HepG2 (cell line): ENCODE data around the gene NOTUM. TPM values are rescaled to one million over a fixed set of nuclear protein-coding genes. Genes with fewer than 3 reads are reported as not detected.
A peak's percentile ranks its signal among the peaks of the same experiment; 100 is the strongest.

ENCODE experiments used
- CBX5 ChIP-seq: sonication (generic); formaldehyde crosslinking; IDR thresholded peaks from 2 replicates; pipeline ENCODE4 v1.4.0; 2020; ENCODE audit warnings: missing genetic modification reagents, borderline replicate concordance
- CEBPB ChIP-seq: IDR thresholded peaks from 2 replicates; pipeline ENCODE4 v1.6.1; 2011; ENCODE audit warnings: low read depth, low read length, improper control_type of control experiment, borderline replicate concordance
- DPF2 ChIP-seq: sonication (generic); formaldehyde crosslinking; IDR thresholded peaks from 2 replicates; pipeline ENCODE4 v1.4.0; 2020; ENCODE audit warnings: mild to moderate bottlenecking, low read depth, missing genetic modification reagents, borderline replicate concordance
- ESRRA ChIP-seq: sonication (generic); formaldehyde crosslinking; IDR thresholded peaks from 2 replicates; pipeline ENCODE4 v1.5.1; 2020; ENCODE audit warnings: mild to moderate bottlenecking, low read depth, missing genetic modification reagents
- FIP1L1 ChIP-seq: fragments of 200-400 bp; formaldehyde crosslinking; IDR thresholded peaks from 2 replicates; pipeline ENCODE4 v1.6.1; 2018; ENCODE audit warnings: low read depth, mild to moderate bottlenecking, low read length, moderate library complexity, borderline replicate concordance; ENCODE audit not compliant: insufficient read depth
- GABPA ChIP-seq, 2 experiments: IDR thresholded peaks; 2 replicates each; pipeline ENCODE4 v1.6.1; 2011 to 2016; ENCODE audit warnings: low read depth in 2 of 2, low read length in 1 of 2, missing biosample characterization in 1 of 2, missing genetic modification characterization in 1 of 2
- HMG20A ChIP-seq: IDR thresholded peaks from 2 replicates; pipeline ENCODE4 v1.6.1; 2016; ENCODE audit warnings: borderline replicate concordance
- KMT2A ChIP-seq: sonication (generic); formaldehyde crosslinking; IDR thresholded peaks from 2 replicates; pipeline ENCODE4 v1.4.0; 2020; ENCODE audit warnings: missing genetic modification reagents
- MED13 ChIP-seq: sonication (generic); formaldehyde crosslinking; IDR thresholded peaks from 2 replicates; pipeline ENCODE4 v1.5.0; 2020; ENCODE audit warnings: missing genetic modification reagents
- NFE2 ChIP-seq: sonication (generic); formaldehyde crosslinking; IDR thresholded peaks from 2 replicates; pipeline ENCODE4 v1.4.0; 2020; ENCODE audit warnings: missing genetic modification reagents
- REL ChIP-seq: sonication (generic); formaldehyde crosslinking; conservative IDR thresholded peaks from 2 replicates; pipeline ENCODE4 v1.8.0; 2022; ENCODE audit warnings: mild to moderate bottlenecking, missing genetic modification reagents, moderate library complexity
- SIX4 ChIP-seq: sonication (generic); formaldehyde crosslinking; IDR thresholded peaks from 2 replicates; pipeline ENCODE4 v1.4.0; 2020; ENCODE audit warnings: missing genetic modification reagents
- SOX5 ChIP-seq: IDR thresholded peaks from 2 replicates; pipeline ENCODE4 v1.6.1; 2016; ENCODE audit warnings: borderline replicate concordance
- YY1 ChIP-seq: IDR thresholded peaks from 2 replicates; pipeline ENCODE4 v1.6.1; 2011; ENCODE audit warnings: low read length, low read depth, moderate library complexity, mild to moderate bottlenecking; ENCODE audit not compliant: insufficient read depth, insufficient replicate concordance
- ZNF841 ChIP-seq: sonication (generic); formaldehyde crosslinking; IDR thresholded peaks from 2 replicates; pipeline ENCODE4 v1.8.1; 2023; ENCODE audit warnings: missing genetic modification reagents, borderline replicate concordance
- polyA plus RNA-seq, 8 experiments: library from polyadenylated mRNA; depleted of rRNA in 3 of 8; stranded (reverse) in 7 of 8; unstranded in 1 of 8; fragments of >200 nt; fragmentation: Illumina TruSeq in 4 of 8; extraction: Trizol in 4 of 8; gene quantifications; 2 replicates each; pipeline versions ENCODE4 v1.2.1 to v1.2.3, GENCODE V29; 2011 to 2016; ENCODE audit warnings: low read depth in 4 of 8, missing spikeins in 1 of 8, mixed read lengths in 1 of 8; ENCODE audit not compliant: insufficient read depth in 1 of 8
- total RNA-seq, 5 experiments: library from RNA; depleted of rRNA; stranded (reverse); fragments of >200 nt; fragmentation: Illumina TruSeq; extraction: Trizol; gene quantifications; 2 replicates each; pipeline ENCODE4 v1.2.3, GENCODE V29; 2016; ENCODE audit warnings: low read depth in 1 of 5
- TF ChIP-seq, protein P1 (sequence below): sonication (generic); formaldehyde crosslinking; IDR thresholded peaks from 2 replicates; pipeline ENCODE4 v1.9.0; 2021; ENCODE audit warnings: missing genetic modification reagents, borderline replicate concordance

Gene NOTUM
- total and polyA plus RNA-seq, 2 of the 13 experiments (the other 11 are each of a cell fraction or from before 2014, with no cell fraction given), result 150 to 160 TPM

DNA sequence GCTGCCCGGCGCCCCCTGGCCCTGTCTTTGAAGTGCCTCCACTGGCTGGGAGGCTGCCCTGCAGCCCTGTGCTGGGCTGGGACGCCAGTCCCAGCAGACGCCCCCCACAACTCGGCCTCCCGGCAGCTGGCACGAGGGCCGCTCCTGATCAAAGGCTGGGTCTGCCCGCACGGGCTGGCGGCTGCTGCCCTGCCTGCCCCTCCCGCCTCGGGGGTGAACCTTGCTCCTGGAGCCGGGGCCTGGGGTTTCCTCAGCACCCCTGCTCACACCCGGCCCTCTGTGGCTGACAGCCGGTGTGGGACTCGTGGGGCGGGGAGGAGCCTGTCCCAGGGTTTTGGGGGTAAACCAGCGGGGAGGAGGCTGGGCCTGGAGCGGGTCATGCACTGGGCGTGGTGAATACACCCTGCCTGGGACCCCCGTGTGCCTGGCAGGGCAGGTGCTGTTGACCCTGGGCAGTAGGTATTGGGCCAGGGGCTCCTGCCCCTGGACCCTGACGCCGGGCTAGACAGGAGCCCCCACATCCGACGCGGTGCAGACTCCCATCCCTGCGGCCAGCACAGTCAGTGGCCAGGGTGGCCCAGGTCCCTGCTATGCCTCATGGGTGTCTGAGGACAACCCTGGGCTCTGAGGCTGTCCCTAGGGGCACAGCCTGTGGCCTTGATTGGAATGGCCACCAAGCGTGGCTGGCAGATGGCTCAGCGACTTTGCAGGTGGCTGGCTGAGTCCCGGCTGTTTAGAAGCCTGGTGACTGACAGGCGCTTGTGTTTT is 40.0 kb upstream of the NOTUM start (continued):
- TF ChIP-seq ZNF841 (CRISPR knock-in tag), result peak; percentile 85
- TF ChIP-seq NFE2, result no peak
- no peak for TF ChIP-seq GABPA (IDR thresholded peaks at IDR 0.05; ENCODE audit: low read depth, low read length)
- peak; percentile 25 for TF ChIP-seq GABPA (CRISPR knock-in tag; IDR thresholded peaks at IDR 0.05; ENCODE audit: low read depth)
- peak; percentile 90; the same call in 1 of the 2 replicates for TF ChIP-seq FIP1L1
- TF ChIP-seq CEBPB, result no peak
- TF ChIP-seq, protein P1, sequence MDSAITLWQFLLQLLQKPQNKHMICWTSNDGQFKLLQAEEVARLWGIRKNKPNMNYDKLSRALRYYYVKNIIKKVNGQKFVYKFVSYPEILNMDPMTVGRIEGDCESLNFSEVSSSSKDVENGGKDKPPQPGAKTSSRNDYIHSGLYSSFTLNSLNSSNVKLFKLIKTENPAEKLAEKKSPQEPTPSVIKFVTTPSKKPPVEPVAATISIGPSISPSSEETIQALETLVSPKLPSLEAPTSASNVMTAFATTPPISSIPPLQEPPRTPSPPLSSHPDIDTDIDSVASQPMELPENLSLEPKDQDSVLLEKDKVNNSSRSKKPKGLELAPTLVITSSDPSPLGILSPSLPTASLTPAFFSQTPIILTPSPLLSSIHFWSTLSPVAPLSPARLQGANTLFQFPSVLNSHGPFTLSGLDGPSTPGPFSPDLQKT (CRISPR knock-in tag), result no peak
- TF ChIP-seq ESRRA (CRISPR knock-in tag), result peak; percentile 88; the same call in 1 of the 2 replicates
- TF ChIP-seq SOX5 (CRISPR knock-in tag), result peak; percentile 90
- TF ChIP-seq HMG20A (CRISPR knock-in tag), result peak; percentile 87; the same call in 1 of the 2 replicates
- no peak; the same call in 1 of the 2 replicates for TF ChIP-seq REL (CRISPR knock-in tag)
- peak; percentile 72; the same call in 1 of the 2 replicates for TF ChIP-seq SIX4 (CRISPR knock-in tag)
- TF ChIP-seq DPF2 (CRISPR knock-in tag), result peak; percentile 59; the same call in 1 of the 2 replicates
- TF ChIP-seq CBX5 (CRISPR knock-in tag), result peak; percentile 85; the same call in 1 of the 2 replicates
- peak; percentile 82 for TF ChIP-seq KMT2A (CRISPR knock-in tag)
- peak; percentile 99 for TF ChIP-seq MED13
- peak; percentile 83 for TF ChIP-seq YY1
- TF ChIP-seq, all 625 proteins: peak for 405
